Measurements from ENCODE around the gene TYMP. TPM values are rescaled to one million over a fixed set of nuclear protein-coding genes. Genes with fewer than 3 reads are reported as not detected.

TYMP gene
- polyA plus RNA-seq, 1 donor (not counting 4 experiments of a cell fraction or from before 2014, with no cell fraction given): 25.5 TPM

GRCh38 chr22:50568626-50569025, 38.8 kb upstream of the TYMP start:
- no peaks in the 10 kb centered on the region for H4K20me1 ChIP-seq (ENCODE audit: control insufficient read depth, extremely low read depth, insufficient read depth, low read length)
- H3K36me3 ChIP-seq (ENCODE audit: control insufficient read depth in 2 of 2, extremely low read depth in 1 of 2, insufficient read depth in 2 of 2, low read length in 2 of 2): peaks cover 16 to 25% of the 10 kb centered on the region in 2 experiments
- no peaks in the 10 kb centered on the region for H3K79me2 ChIP-seq (ENCODE audit: control insufficient read depth, insufficient read depth, low read length)
- H3K27ac ChIP-seq (ENCODE audit: control insufficient read depth, insufficient read depth, low read length): no peak overlapping the region
- H3K4me2 ChIP-seq (ENCODE audit: control insufficient read depth, extremely low read depth, insufficient read depth, low read depth, low read length): no peak overlapping the region
- H3K4me1 ChIP-seq (ENCODE audit: control insufficient read depth, extremely low read depth, insufficient read depth, low read length): peaks cover 2% of the 10 kb centered on the region
- H3K4me3 ChIP-seq (ENCODE audit: control insufficient read depth in 2 of 3, extremely low read depth in 1 of 3, insufficient read depth in 2 of 3, low read depth in 1 of 3, low read length in 3 of 3): no peak overlapping the region
- dilution Hi-C loops (cut with MboI; ENCODE audit: extremely low pct_ligation_motif_present, low sequenced_read_pairs): no loop called here
- H2AFZ ChIP-seq (ENCODE audit: control insufficient read depth, low read length): no peak overlapping the region
- H3K27me3 ChIP-seq (ENCODE audit: control insufficient read depth, extremely low read depth, insufficient read depth, low read length): no peaks in the 10 kb centered on the region
- no peaks in the 10 kb centered on the region for H3K9me1 ChIP-seq (ENCODE audit: control insufficient read depth, extremely low read depth, insufficient read depth, low read length)
- no peaks in the 10 kb centered on the region for H3K9me3 ChIP-seq (ENCODE audit: control insufficient read depth, low read depth, low read length)
- H3K9ac ChIP-seq (ENCODE audit: control insufficient read depth, extremely low read depth, insufficient read depth, low read length): no peak overlapping the region
- FAIRE-seq: no peak
- TF ChIP-seq EZH2 (IDR thresholded peaks at IDR 0.05; ENCODE audit: low read length) (no peak), CTCF (optimal IDR thresholded peaks at IDR 0.05 in 1 of 3, IDR thresholded peaks at IDR 0.05 in 1 of 3, conservative IDR thresholded peaks at IDR 0.05 in 1 of 3; ENCODE audit: extremely low read depth in 1 of 3, insufficient read depth in 2 of 3, low read length in 3 of 3) (no peak)
- no peak for DNase-seq (ENCODE audit: low read depth, low spot score)

GRCh38 chr22:50567721-50568252, 38.0 kb upstream of the TYMP start:
- no peak for FAIRE-seq
- dilution Hi-C loops (cut with MboI; ENCODE audit: extremely low pct_ligation_motif_present, low sequenced_read_pairs): no loop called here
- no peaks in the 10 kb centered on the region for H4K20me1 ChIP-seq (ENCODE audit: control insufficient read depth, extremely low read depth, insufficient read depth, low read length)
- peaks cover 16 to 23% of the 10 kb centered on the region in 2 experiments for H3K36me3 ChIP-seq (ENCODE audit: control insufficient read depth in 2 of 2, extremely low read depth in 1 of 2, insufficient read depth in 2 of 2, low read length in 2 of 2)
- TF ChIP-seq CTCF (optimal IDR thresholded peaks at IDR 0.05 in 1 of 3, IDR thresholded peaks at IDR 0.05 in 1 of 3, conservative IDR thresholded peaks at IDR 0.05 in 1 of 3; ENCODE audit: extremely low read depth in 1 of 3, insufficient read depth in 2 of 3, low read length in 3 of 3) (no peak), EZH2 (IDR thresholded peaks at IDR 0.05; ENCODE audit: low read length) (no peak)
- H3K27me3 ChIP-seq (ENCODE audit: control insufficient read depth, extremely low read depth, insufficient read depth, low read length): no peaks in the 10 kb centered on the region
- H3K9me3 ChIP-seq (ENCODE audit: control insufficient read depth, low read depth, low read length): no peaks in the 10 kb centered on the region
- no peak overlapping the region for H3K4me3 ChIP-seq (ENCODE audit: control insufficient read depth in 2 of 3, extremely low read depth in 1 of 3, insufficient read depth in 2 of 3, low read depth in 1 of 3, low read length in 3 of 3)
- H3K4me1 ChIP-seq (ENCODE audit: control insufficient read depth, extremely low read depth, insufficient read depth, low read length): peaks cover 9% of the 10 kb centered on the region
- H3K27ac ChIP-seq (ENCODE audit: control insufficient read depth, insufficient read depth, low read length): no peak overlapping the region
- no peak overlapping the region for H2AFZ ChIP-seq (ENCODE audit: control insufficient read depth, low read length)
- no peaks in the 10 kb centered on the region for H3K79me2 ChIP-seq (ENCODE audit: control insufficient read depth, insufficient read depth, low read length)
- H3K4me2 ChIP-seq (ENCODE audit: control insufficient read depth, extremely low read depth, insufficient read depth, low read depth, low read length): no peak overlapping the region
- no peak overlapping the region for H3K9ac ChIP-seq (ENCODE audit: control insufficient read depth, extremely low read depth, insufficient read depth, low read length)
- no peak for DNase-seq (ENCODE audit: low read depth, low spot score)
- H3K9me1 ChIP-seq (ENCODE audit: control insufficient read depth, extremely low read depth, insufficient read depth, low read length): no peaks in the 10 kb centered on the region

Data from keratinocyte (primary cell).